ENCODE data around the gene TMX2. TPM values are rescaled to one million over a fixed set of nuclear protein-coding genes. Genes with fewer than 3 reads are reported as not detected.
A peak's percentile ranks its signal among the peaks of the same experiment; 100 is the strongest.

TMX2 gene
- total and polyA plus RNA-seq, 5 experiments from 2014 or later = 56.4 to 85.8 (median 69.9) TPM

GRCh38 chr11:57751676-57752253, 39.4 kb downstream of the TMX2 start, which contains the start of gene BTBD18:
BTBD18 (minus strand) TSS chr11:57751819; CDS start chr11:57751188, 631 bp downstream.
- Mint-ChIP-seq H3K27ac (peak within 1 kb of the TSS; percentile 13 to 90 (median 60)), H3K4me1 (peaks cover 10 to 25% (median 21%) of the 10 kb centered on the region in 4 donors), H3K4me3 (no peak within 1 kb of the TSS), H3K9me3 (no peaks in the 10 kb centered on the region), H3K27me3 (no peaks in the 10 kb centered on the region), H3K36me3 (peaks cover 0 to 21% (median 0%) of the 10 kb centered on the region in 3 donors)
- POLR2A ChIA-PET = interaction anchor here (1.5 to 1.7 kb wide), 2 partner anchors 10 to 49 kb away, joined by 5 to 6 read pairs; partner anchors contain the start of gene SELENOH
- ATAC-seq = peak in 1 of 2 donors; percentile 41
- DNase-seq = no peak

GRCh38 chr11:57752954-57753353, 40.6 kb downstream of the TMX2 start:
- Mint-ChIP-seq H3K4me3 (no peak overlapping the region), H3K4me1 (peaks cover 4 to 23% (median 15%) of the 10 kb centered on the region in 4 donors), H3K9me3 (no peaks in the 10 kb centered on the region), H3K36me3 (peaks cover 0 to 13% (median 0%) of the 10 kb centered on the region in 3 donors), H3K27ac (peak overlapping the region in 2 of 10 donors; percentile 19 to 27), H3K27me3 (no peaks in the 10 kb centered on the region)
- ATAC-seq (no peak), DNase-seq (no peak)
- POLR2A ChIA-PET = interaction anchor here (0.5 to 1.7 kb wide), 3 partner anchors 11 to 48 kb away, joined by 3 to 6 read pairs (median 5); partner anchors contain the start of gene SELENOH

- Mint-ChIP-seq H3K36me3 (no peaks in the 10 kb centered on the region), H3K4me3 (no peak overlapping the region), H3K9me3 (no peaks in the 10 kb centered on the region), H3K27me3 (no peaks in the 10 kb centered on the region), H3K4me1 (peaks cover 7 to 24% (median 15%) of the 10 kb centered on the region in 4 donors), H3K27ac (peak overlapping the region in 2 of 10 donors; percentile 21 to 27)
- ATAC-seq = no peak
- POLR2A ChIA-PET = no interaction called here
- no peak for DNase-seq
Observed at GRCh38 chr11:57758174-57758573, 45.8 kb downstream of the TMX2 start.

- Mint-ChIP-seq H3K4me1 (peaks cover 8 to 32% (median 31%) of the 10 kb centered on the region in 4 donors), H3K27ac (peak within 1 kb of the TSS in 8 of 10 donors; percentile 34 to 83 (median 68)), H3K9me3 (no peaks in the 10 kb centered on the region), H3K27me3 (no peaks in the 10 kb centered on the region), H3K4me3 (peak within 1 kb of the TSS; percentile 12 to 88 (median 54)), H3K36me3 (no peaks in the 10 kb centered on the region)
- ATAC-seq (no peak), DNase-seq (no peak)
- POLR2A ChIA-PET = interaction anchor here (0.7 to 3.0 kb wide), 6 partner anchors 17 to 763 kb away, joined by 3 to 9 read pairs (median 6); partner anchors contain the start of genes MED19, SELENOH and TMX2
Observed at GRCh38 chr11:57761301-57762234, 49.2 kb downstream of the TMX2 start, which contains the start of gene CTNND1. CTNND1 (plus strand) TSS chr11:57761802; CDS start chr11:57791479, 29,677 bp downstream.

GRCh38 chr11:57762235-57762861, 50.0 kb downstream of the TMX2 start:
- Mint-ChIP-seq H3K27me3 (no peaks in the 10 kb centered on the region), H3K4me3 (peak overlapping the region; percentile 12 to 88 (median 48)), H3K4me1 (peaks cover 8 to 31% (median 31%) of the 10 kb centered on the region in 4 donors), H3K27ac (peak overlapping the region in 6 of 10 donors; percentile 8 to 81 (median 36)), H3K9me3 (no peaks in the 10 kb centered on the region), H3K36me3 (peaks cover 0 to 5% (median 2%) of the 10 kb centered on the region in 3 donors)
- ATAC-seq = no peak
- no peak for DNase-seq
- POLR2A ChIA-PET = interaction anchor here (3.0 kb wide), 1 partner anchor 21 kb away, joined by 9 read pairs; the partner anchor contains the start of gene SELENOH

- Mint-ChIP-seq H3K27ac (peak overlapping the region in 4 of 10 donors; percentile 5 to 54 (median 46)), H3K36me3 (peaks cover 0 to 8% (median 2%) of the 10 kb centered on the region in 3 donors), H3K4me3 (peak overlapping the region in 3 of 10 donors; percentile 28 to 43 (median 29)), H3K9me3 (no peaks in the 10 kb centered on the region), H3K4me1 (peaks cover 8 to 31% (median 27%) of the 10 kb centered on the region in 4 donors), H3K27me3 (no peaks in the 10 kb centered on the region)
- POLR2A ChIA-PET = interaction anchor here (0.6 kb wide), 1 partner anchor 27 kb away, joined by 3 read pairs; no protein-coding TSS in a partner anchor
- DNase-seq (no peak), ATAC-seq (no peak)
Observed at GRCh38 chr11:57763568-57763967, 51.2 kb downstream of the TMX2 start.

GRCh38 chr11:57764021-57764420, 51.6 kb downstream of the TMX2 start:
- peaks cover 0 to 8% (median 2%) of the 10 kb centered on the region in 3 donors for H3K36me3 Mint-ChIP-seq
- POLR2A ChIA-PET = interaction anchor here (0.6 kb wide), 1 partner anchor 28 kb away, joined by 3 read pairs; no protein-coding TSS in a partner anchor

GRCh38 chr11:57764566-57764965, 52.2 kb downstream of the TMX2 start:
- Mint-ChIP-seq H3K36me3 (peaks cover 0 to 10% (median 2%) of the 10 kb centered on the region in 3 donors), H3K9me3 (no peaks in the 10 kb centered on the region), H3K27me3 (no peaks in the 10 kb centered on the region), H3K4me1 (peaks cover 11 to 33% (median 27%) of the 10 kb centered on the region in 4 donors), H3K27ac (no peak overlapping the region), H3K4me3 (no peak overlapping the region)
- POLR2A ChIA-PET = no interaction called here
- ATAC-seq (no peak), DNase-seq (no peak)

More at GRCh38 chr11:57764021-57764420, 51.6 kb downstream of the TMX2 start:
- ATAC-seq (no peak), DNase-seq (no peak)
- Mint-ChIP-seq H3K4me3 (no peak overlapping the region), H3K27ac (peak overlapping the region in 1 of 10 donors; percentile 41), H3K9me3 (no peaks in the 10 kb centered on the region), H3K27me3 (no peaks in the 10 kb centered on the region), H3K4me1 (peaks cover 8 to 31% (median 27%) of the 10 kb centered on the region in 4 donors)

- ATAC-seq (no peak), DNase-seq (no peak)
- Mint-ChIP-seq H3K27ac (peak overlapping the region in 1 of 10 donors; percentile 44), H3K9me3 (no peaks in the 10 kb centered on the region), H3K36me3 (peaks cover 0 to 12% (median 2%) of the 10 kb centered on the region in 3 donors), H3K4me1 (peaks cover 12 to 35% (median 27%) of the 10 kb centered on the region in 4 donors), H3K27me3 (no peaks in the 10 kb centered on the region), H3K4me3 (no peak overlapping the region)
- POLR2A ChIA-PET = no interaction called here
Observed at GRCh38 chr11:57764972-57765371, 52.6 kb downstream of the TMX2 start.

- no peak for DNase-seq
- peak overlapping the region in 1 of 10 donors; percentile 23 for H3K27ac Mint-ChIP-seq
- H3K9me3 Mint-ChIP-seq = no peaks in the 10 kb centered on the region
- peaks cover 0 to 12% (median 2%) of the 10 kb centered on the region in 3 donors for H3K36me3 Mint-ChIP-seq
- H3K4me1 Mint-ChIP-seq = peaks cover 1 to 20% (median 8%) of the 10 kb centered on the region in 4 donors
- H3K4me3 Mint-ChIP-seq = no peak overlapping the region
- POLR2A ChIA-PET = no interaction called here
- ATAC-seq = no peak
- H3K27me3 Mint-ChIP-seq = no peaks in the 10 kb centered on the region
Observed at GRCh38 chr11:57770793-57771192, 58.4 kb downstream of the TMX2 start.

- Mint-ChIP-seq H3K27ac (no peak overlapping the region), H3K9me3 (no peaks in the 10 kb centered on the region), H3K4me3 (no peak overlapping the region), H3K4me1 (peaks cover 1 to 25% (median 10%) of the 10 kb centered on the region in 4 donors), H3K36me3 (peaks cover 0 to 12% (median 2%) of the 10 kb centered on the region in 3 donors), H3K27me3 (no peaks in the 10 kb centered on the region)
- POLR2A ChIA-PET = no interaction called here
- no peak for DNase-seq
- no peak for ATAC-seq
Observed at GRCh38 chr11:57771365-57771764, 59.0 kb downstream of the TMX2 start.

GRCh38 chr11:57772562-57772961, 60.2 kb downstream of the TMX2 start:
- Mint-ChIP-seq H3K36me3 (peaks cover 0 to 5% (median 0%) of the 10 kb centered on the region in 3 donors), H3K27me3 (no peaks in the 10 kb centered on the region), H3K4me1 (peaks cover 1 to 32% (median 13%) of the 10 kb centered on the region in 4 donors), H3K4me3 (no peak overlapping the region), H3K27ac (peak overlapping the region in 1 of 10 donors; percentile 9), H3K9me3 (no peaks in the 10 kb centered on the region)
- POLR2A ChIA-PET = no interaction called here
- DNase-seq (no peak), ATAC-seq (no peak)
